Gastroesophageal sphincter (tissue), 3 donors: Measurements from ENCODE around the gene DCAF11.

Experiments used
- CTCF ChIP-seq, 4 experiments: fragments of 200-600 bp in 2 of 4; fragments of 450-650 bp in 2 of 4; sonication (generic) in 1 of 4; IDR thresholded peaks; one replicate each; pipeline ENCODE4 v1.5.1; 2017 to 2019; ENCODE audit warnings: antibody characterized with exemption in 4 of 4, mild to moderate bottlenecking in 2 of 4, moderate library complexity in 2 of 4
- EP300 ChIP-seq: sonication (generic); formaldehyde crosslinking; IDR thresholded peaks from one replicate; pipeline ENCODE4 v1.6.1; 2017; ENCODE audit warnings: antibody characterized with exemption, mild to moderate bottlenecking
- POLR2AphosphoS5 ChIP-seq: sonication (generic); formaldehyde crosslinking; IDR thresholded peaks from one replicate; pipeline ENCODE4 v1.6.1; 2017; ENCODE audit warnings: antibody characterized with exemption

DNA sequence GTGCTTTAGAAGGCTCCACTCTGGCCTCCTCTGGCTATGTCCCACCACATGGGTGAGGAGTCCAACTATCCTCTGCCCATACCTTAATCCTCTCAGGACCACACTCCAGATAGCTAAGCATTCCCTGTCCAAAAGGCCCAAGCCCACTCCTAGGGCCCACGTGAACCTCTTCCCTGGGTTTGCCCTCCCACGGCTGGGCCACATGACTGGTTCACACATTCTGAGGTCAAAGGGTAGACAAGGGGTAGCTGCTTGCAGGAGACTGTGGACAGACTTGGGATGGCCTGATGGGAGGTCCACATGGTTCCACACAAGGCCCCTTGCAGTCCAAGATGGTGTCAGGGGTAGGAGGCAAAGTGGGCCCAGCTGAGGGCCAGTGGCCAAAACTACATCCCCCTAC is 26.5 kb upstream of the DCAF11 start:
- no peak for TF ChIP-seq CTCF (IDR thresholded peaks at IDR 0.05)
- TF ChIP-seq EP300, result no peak
- no peak for TF ChIP-seq POLR2AphosphoS5
